ENCODE results near the gene C1QTNF12. TPM values are rescaled to one million over a fixed set of nuclear protein-coding genes. Genes with fewer than 3 reads are reported as not detected.
A peak's percentile ranks its signal among the peaks of the same experiment; 100 is the strongest.

C1QTNF12 gene
- total RNA-seq, 1 experiment from 2014 or later = 4.4 TPM

- Histone ChIP-seq H3K18ac (ENCODE audit: insufficient read length, low read depth, low read length) (no peak overlapping the region), H3K23ac (ENCODE audit: insufficient read length, low read depth, low read length) (no peak overlapping the region), H2BK120ac (ENCODE audit: low read depth, low read length, poor library complexity, severe bottlenecking) (no peak overlapping the region), H4K8ac (replicated peaks; ENCODE audit: insufficient read length, low read depth, low read length) (no peak overlapping the region), H3T11ph (ENCODE audit: low read length) (no peak overlapping the region), H3K79me2 (ENCODE audit: insufficient read depth, low read length) (peaks cover 2% of the 10 kb centered on the region; the same call in 1 of the 2 replicates), H3K56ac (ENCODE audit: insufficient read length, low read depth, low read length) (no peak overlapping the region), H2BK20ac (ENCODE audit: low read depth, low read length, poor library complexity, severe bottlenecking) (no peak overlapping the region), H3K79me1 (ENCODE audit: insufficient read depth, low read depth, low read length, poor library complexity, severe bottlenecking) (peaks cover 2% of the 10 kb centered on the region), H2AK5ac (ENCODE audit: insufficient read length, low read length) (no peak overlapping the region), H2BK5ac (ENCODE audit: insufficient read length, low read length) (no peak overlapping the region), H2BK15ac (ENCODE audit: low read depth, low read length) (no peak overlapping the region), H3K4me2 (ENCODE audit: insufficient read depth, insufficient read length, low read length) (peak overlapping the region; percentile 71), H3K9ac (ENCODE audit: extremely low read depth, insufficient read length, low read length) (peak overlapping the region; percentile 43), H3K9me3 (ENCODE audit: control insufficient read depth, low read depth, low read length) (no peaks in the 10 kb centered on the region), H3K4ac (ENCODE audit: low read depth, low read length) (no peak overlapping the region), H4K20me1 (ENCODE audit: control insufficient read depth, insufficient read depth, insufficient read length) (no peaks in the 10 kb centered on the region), H3K27ac (ENCODE audit: insufficient read length, low read depth, low read length) (no peak overlapping the region), H4K91ac (ENCODE audit: insufficient read length, low read depth, low read length) (no peak overlapping the region), H2BK12ac (ENCODE audit: insufficient read length, low read depth, low read length) (no peak overlapping the region), H2AFZ (ENCODE audit: low read length) (no peak overlapping the region), H3K27me3 (ENCODE audit: insufficient read depth, low read length) (no peaks in the 10 kb centered on the region), H3K14ac (ENCODE audit: insufficient read depth, low read length) (no peak overlapping the region), H3K23me2 (ENCODE audit: insufficient read length, low read depth, low read length, poor library complexity, severe bottlenecking) (peaks cover 6% of the 10 kb centered on the region), H3K4me1 (ENCODE audit: insufficient read depth, low read length) (no peaks in the 10 kb centered on the region), H4K5ac (ENCODE audit: insufficient read length, low read depth, low read length) (no peak overlapping the region)
- Mint-ChIP-seq H3K36me3 (ENCODE audit: insufficient read depth in 1 of 3, low read depth in 3 of 3) (peaks cover 19 to 45% (median 44%) of the 10 kb centered on the region in 3 experiments), H3K27me3 (ENCODE audit: low read depth) (no peaks in the 10 kb centered on the region), H3K4me1 (peaks cover 15 to 21% of the 10 kb centered on the region in 2 experiments), H3K27ac (peak overlapping the region; percentile 58 to 93 (median 62); a peak in 3 of 7 replicates), H3K4me3 (peak overlapping the region; percentile 90 to 93), H3K9me3 (peaks cover 0 to 4% of the 10 kb centered on the region in 2 experiments; a peak in 1 of 5 replicates)
- WGBS (ENCODE audit: extremely low coverage, insufficient read length, low lambda C conversion rate) = no CpG with 5 or more reads among the region's 24 CpGs
- DNase-seq = no peak
- peak; percentile 40; the same call in 2 of the 3 replicates for TF ChIP-seq CTCF (conservative IDR thresholded peaks at IDR 0.05)
Observed at GRCh38 chr1:1230656-1231399, 15.7 kb downstream of the C1QTNF12 start.
